ENCODE data around the gene ZSCAN16.

The ZSCAN16 gene

DNA sequence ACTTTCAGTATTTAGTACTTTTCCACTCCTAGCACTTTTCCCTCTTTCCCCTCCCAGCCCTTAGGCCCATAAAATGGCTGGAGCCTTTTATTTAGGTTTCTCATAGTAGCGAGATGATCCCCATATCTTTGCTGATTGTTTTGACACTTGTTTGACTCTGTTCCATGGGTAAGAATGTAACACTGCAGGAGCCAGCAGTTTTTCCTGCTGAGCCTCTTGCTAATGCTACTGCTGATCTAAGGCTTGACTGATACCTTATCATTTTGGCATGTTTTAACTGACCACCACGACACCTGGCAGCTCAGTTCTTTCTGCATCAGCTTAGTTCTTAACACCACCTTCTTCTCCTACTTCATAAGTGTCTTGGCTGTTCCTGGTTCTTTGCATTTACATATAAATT lies 46.9 kb downstream of the ZSCAN16 start:
- FAIRE-seq (no peak), DNase-seq (ENCODE audit: insufficient read length, low spot score) (no peak)
- TF ChIP-seq POLR2A (IDR thresholded peaks at IDR 0.05; ENCODE audit: low read depth, low read length) = no peak

DNA sequence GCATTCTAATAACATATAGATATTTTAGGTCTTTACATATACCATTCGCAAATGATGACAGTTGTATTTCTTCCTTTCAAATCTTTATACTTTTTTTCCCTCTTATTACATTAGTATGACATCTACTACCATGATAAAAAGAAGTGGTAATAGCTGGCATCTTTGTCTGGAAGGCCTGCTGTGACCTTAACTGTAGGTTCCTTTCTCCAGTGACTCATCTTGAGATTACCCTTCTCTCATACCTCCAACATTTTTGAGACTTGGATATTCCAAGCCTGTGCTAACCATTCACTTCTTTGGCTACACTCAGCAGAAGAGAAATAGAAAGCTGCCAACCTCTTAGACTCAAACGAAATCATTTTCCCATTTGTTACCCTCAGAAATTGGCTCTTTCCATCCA lies 47.6 kb downstream of the ZSCAN16 start:
- DNase-seq (ENCODE audit: insufficient read length, low spot score) = no peak
- no peak for TF ChIP-seq POLR2A (IDR thresholded peaks at IDR 0.05; ENCODE audit: low read depth, low read length)
- no peak for FAIRE-seq

DNA sequence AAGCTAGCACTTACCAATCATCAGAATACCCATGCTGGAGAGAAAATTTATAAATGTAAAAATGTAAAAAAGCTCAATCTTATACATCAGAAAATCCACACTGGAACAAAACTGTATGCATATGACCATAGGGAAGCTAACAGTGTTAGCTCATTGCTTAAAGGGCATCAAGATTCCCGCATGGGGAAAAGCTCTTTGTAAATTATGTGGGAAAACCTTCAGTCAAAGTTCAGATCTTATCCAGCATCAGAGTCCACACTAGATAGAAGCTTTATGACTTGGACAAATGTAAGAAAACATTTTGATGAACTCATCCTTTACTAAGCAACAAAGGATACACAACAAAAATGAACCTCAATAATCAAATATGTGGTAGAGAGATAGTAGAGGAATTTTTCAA lies 52.0 kb downstream of the ZSCAN16 start:
- no peak for TF ChIP-seq POLR2A (IDR thresholded peaks at IDR 0.05; ENCODE audit: low read depth, low read length)
- no peak for FAIRE-seq

More for the DNA sequence above, 52.0 kb downstream of the ZSCAN16 start:
- DNase-seq (ENCODE audit: insufficient read length, low spot score) = no peak
